22Rv1 (cell line): ENCODE measurements around the gene USP44.

Experiments used
- ZFX ChIP-seq: fragments of 450-650 bp; IDR thresholded peaks from 2 replicates; pipeline ENCODE4 v1.6.1; 2017; ENCODE audit warnings: antibody characterized with exemption, borderline replicate concordance
- TF ChIP-seq, protein P1 (sequence below): fragments of 450-650 bp; IDR thresholded peaks from 2 replicates; pipeline ENCODE4 v1.5.1; 2017; ENCODE audit warnings: mild to moderate bottlenecking

DNA sequence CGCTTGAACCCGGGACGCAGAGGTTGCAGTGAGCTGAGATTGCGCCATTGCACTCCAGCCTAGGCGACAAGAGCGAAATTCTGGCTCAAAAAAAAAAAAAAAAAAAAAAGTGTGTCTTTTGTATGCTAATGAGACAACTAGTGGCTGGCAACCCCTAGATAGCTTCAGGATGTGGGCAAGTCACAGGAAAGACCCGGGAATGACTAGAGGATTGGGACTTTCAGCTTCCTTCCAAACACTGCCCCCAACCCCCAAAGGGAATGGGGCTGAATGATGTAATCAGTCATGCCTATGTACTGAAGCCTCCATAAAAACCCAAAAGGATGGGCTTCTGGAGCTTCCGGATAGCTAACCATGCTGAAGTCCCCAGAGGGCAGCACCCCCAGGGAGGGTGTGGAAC lies 28.6 kb downstream of the USP44 start:
- TF ChIP-seq, protein P1, sequence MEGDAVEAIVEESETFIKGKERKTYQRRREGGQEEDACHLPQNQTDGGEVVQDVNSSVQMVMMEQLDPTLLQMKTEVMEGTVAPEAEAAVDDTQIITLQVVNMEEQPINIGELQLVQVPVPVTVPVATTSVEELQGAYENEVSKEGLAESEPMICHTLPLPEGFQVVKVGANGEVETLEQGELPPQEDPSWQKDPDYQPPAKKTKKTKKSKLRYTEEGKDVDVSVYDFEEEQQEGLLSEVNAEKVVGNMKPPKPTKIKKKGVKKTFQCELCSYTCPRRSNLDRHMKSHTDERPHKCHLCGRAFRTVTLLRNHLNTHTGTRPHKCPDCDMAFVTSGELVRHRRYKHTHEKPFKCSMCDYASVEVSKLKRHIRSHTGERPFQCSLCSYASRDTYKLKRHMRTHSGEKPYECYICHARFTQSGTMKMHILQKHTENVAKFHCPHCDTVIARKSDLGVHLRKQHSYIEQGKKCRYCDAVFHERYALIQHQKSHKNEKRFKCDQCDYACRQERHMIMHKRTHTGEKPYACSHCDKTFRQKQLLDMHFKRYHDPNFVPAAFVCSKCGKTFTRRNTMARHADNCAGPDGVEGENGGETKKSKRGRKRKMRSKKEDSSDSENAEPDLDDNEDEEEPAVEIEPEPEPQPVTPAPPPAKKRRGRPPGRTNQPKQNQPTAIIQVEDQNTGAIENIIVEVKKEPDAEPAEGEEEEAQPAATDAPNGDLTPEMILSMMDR = no peak
- TF ChIP-seq ZFX = no peak
